ENCODE results near the gene MBNL1. TPM values are rescaled to one million over a fixed set of nuclear protein-coding genes. Genes with fewer than 3 reads are reported as not detected.

The MBNL1 gene
- total RNA-seq, 1 donor from 2014 or later, result 32.9 TPM

Small RNA genes lying within 50 kb of the gene (small RNA-seq; reads per million reads assigned to genes)
- gene RF00019 (ENCODE audit: low replicate concordance), result not detected

All from temporal lobe (tissue), 2 donors.